Measurements from ENCODE around the gene BET1.

The BET1 gene

GRCh38 chr7:94044806-94045205 is 40.7 kb upstream of the BET1 start:
- TF ChIP-seq EZH2phosphoT487 (IDR thresholded peaks at IDR 0.05; ENCODE audit: low read depth) (no peak), CTCF (IDR thresholded peaks at IDR 0.05; ENCODE audit: low read depth, low read length) (no peak)
- Histone ChIP-seq H3K4me1 (ENCODE audit: low read length) (peaks cover 42% of the 10 kb centered on the region), H3K9ac (ENCODE audit: low read length) (no peak overlapping the region)

GRCh38 chr7:94043299-94043698 is 39.1 kb upstream of the BET1 start:
- Histone ChIP-seq H3K9me3 (ENCODE audit: insufficient read depth, low read length) (no peaks in the 10 kb centered on the region), H3K36me3 (replicated peaks; ENCODE audit: low read depth, low read length) (no peaks in the 10 kb centered on the region), H3K4me3 (ENCODE audit: low read length) (no peak overlapping the region), H3K9ac (ENCODE audit: low read length) (no peak overlapping the region), H3K4me1 (ENCODE audit: low read length) (peaks cover 30% of the 10 kb centered on the region), H2AFZ (ENCODE audit: low read depth, low read length) (no peak overlapping the region), H3K79me2 (ENCODE audit: low read length) (no peaks in the 10 kb centered on the region), H4K20me1 (ENCODE audit: insufficient read depth, low read length) (no peaks in the 10 kb centered on the region), H3K4me2 (ENCODE audit: low read length) (no peak overlapping the region), H3K27ac (ENCODE audit: low read length) (no peak overlapping the region), H3K27me3 (ENCODE audit: low read depth, low read length) (no peaks in the 10 kb centered on the region)
- no peak for TF ChIP-seq EZH2phosphoT487 (IDR thresholded peaks at IDR 0.05; ENCODE audit: low read depth)
- no peak for TF ChIP-seq CTCF (IDR thresholded peaks at IDR 0.05; ENCODE audit: low read depth, low read length)

More at GRCh38 chr7:94044806-94045205, 40.7 kb upstream of the BET1 start:
- Histone ChIP-seq H2AFZ (ENCODE audit: low read depth, low read length) (no peak overlapping the region), H3K27ac (ENCODE audit: low read length) (no peak overlapping the region), H3K27me3 (ENCODE audit: low read depth, low read length) (no peaks in the 10 kb centered on the region), H4K20me1 (ENCODE audit: insufficient read depth, low read length) (no peaks in the 10 kb centered on the region), H3K79me2 (ENCODE audit: low read length) (no peaks in the 10 kb centered on the region), H3K4me3 (ENCODE audit: low read length) (no peak overlapping the region), H3K9me3 (ENCODE audit: insufficient read depth, low read length) (peaks cover 2% of the 10 kb centered on the region; the same call in 1 of the 2 replicates), H3K4me2 (ENCODE audit: low read length) (no peak overlapping the region), H3K36me3 (replicated peaks; ENCODE audit: low read depth, low read length) (no peaks in the 10 kb centered on the region)

- TF ChIP-seq EZH2phosphoT487 (IDR thresholded peaks at IDR 0.05; ENCODE audit: low read depth) (no peak), CTCF (IDR thresholded peaks at IDR 0.05; ENCODE audit: low read depth, low read length) (no peak)
- Histone ChIP-seq H3K9ac (ENCODE audit: low read length) (no peak overlapping the region), H4K20me1 (ENCODE audit: insufficient read depth, low read length) (no peaks in the 10 kb centered on the region), H3K36me3 (replicated peaks; ENCODE audit: low read depth, low read length) (no peaks in the 10 kb centered on the region), H3K4me1 (ENCODE audit: low read length) (peaks cover 22% of the 10 kb centered on the region), H3K27ac (ENCODE audit: low read length) (no peak overlapping the region), H2AFZ (ENCODE audit: low read depth, low read length) (no peak overlapping the region), H3K27me3 (ENCODE audit: low read depth, low read length) (no peaks in the 10 kb centered on the region), H3K79me2 (ENCODE audit: low read length) (no peaks in the 10 kb centered on the region), H3K9me3 (ENCODE audit: insufficient read depth, low read length) (no peaks in the 10 kb centered on the region), H3K4me3 (ENCODE audit: low read length) (no peak overlapping the region), H3K4me2 (ENCODE audit: low read length) (no peak overlapping the region)
These were observed 38.2 kb upstream of the BET1 start for GRCh38 chr7:94042381-94042780.

- no peak overlapping the region for H2AFZ ChIP-seq (ENCODE audit: low read depth, low read length)
- H3K36me3 ChIP-seq (replicated peaks; ENCODE audit: low read depth, low read length) = no peaks in the 10 kb centered on the region
- H3K27me3 ChIP-seq (ENCODE audit: low read depth, low read length) = no peaks in the 10 kb centered on the region
- H3K4me3 ChIP-seq (ENCODE audit: low read length) = no peak overlapping the region
- no peak overlapping the region for H3K27ac ChIP-seq (ENCODE audit: low read length)
- TF ChIP-seq CTCF (IDR thresholded peaks at IDR 0.05; ENCODE audit: low read depth, low read length) = no peak
- TF ChIP-seq EZH2phosphoT487 (IDR thresholded peaks at IDR 0.05; ENCODE audit: low read depth) = no peak
- no peaks in the 10 kb centered on the region for H4K20me1 ChIP-seq (ENCODE audit: insufficient read depth, low read length)
- H3K4me2 ChIP-seq (ENCODE audit: low read length) = no peak overlapping the region
- H3K79me2 ChIP-seq (ENCODE audit: low read length) = no peaks in the 10 kb centered on the region
- H3K9ac ChIP-seq (ENCODE audit: low read length) = no peak overlapping the region
- peaks cover 22% of the 10 kb centered on the region for H3K4me1 ChIP-seq (ENCODE audit: low read length)
- no peaks in the 10 kb centered on the region for H3K9me3 ChIP-seq (ENCODE audit: insufficient read depth, low read length)
These were observed 37.4 kb upstream of the BET1 start for GRCh38 chr7:94041529-94041928.
